Measurements from ENCODE around the gene STARD10. TPM values are rescaled to one million over a fixed set of nuclear protein-coding genes. Genes with fewer than 3 reads are reported as not detected.

STARD10 gene
- total RNA-seq, 4 donors from 2014 or later: 39.1 to 103 (median 71.1) TPM

DNA sequence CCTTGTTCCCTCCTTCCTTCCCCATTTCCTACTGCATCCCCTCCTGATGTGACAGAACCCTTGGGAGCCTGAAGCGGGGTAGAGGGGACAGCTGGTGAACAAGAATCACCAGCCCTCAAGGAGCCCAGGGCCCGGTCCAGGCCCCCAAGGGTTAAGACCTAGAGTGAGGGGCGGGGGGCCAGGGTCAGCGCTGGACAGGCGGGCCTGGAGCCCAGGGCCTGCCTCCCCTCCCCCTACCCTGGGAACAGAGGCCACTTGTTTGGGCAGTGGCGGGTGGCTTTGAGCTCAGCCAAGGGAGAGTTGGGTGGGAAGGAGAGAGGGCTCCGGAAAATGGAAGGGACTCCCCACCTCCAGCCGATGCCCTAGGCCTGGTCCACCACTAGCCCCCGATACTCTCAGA, 43.8 kb downstream of the STARD10 start:
- TF ChIP-seq POLR2A (IDR thresholded peaks at IDR 0.05) (no peak), CTCF (IDR thresholded peaks at IDR 0.05 in 4 of 5, conservative IDR thresholded peaks at IDR 0.05 in 1 of 5) (no peak)
- Histone ChIP-seq H3K4me3 (no peak overlapping the region), H3K36me3 (no peaks in the 10 kb centered on the region), H3K4me1 (peaks cover 12 to 18% of the 10 kb centered on the region in 2 donors), H3K27ac (no peak overlapping the region), H3K27me3 (no peaks in the 10 kb centered on the region), H3K9me3 (no peaks in the 10 kb centered on the region)
- DNase-seq (no peak), ATAC-seq (no peak)
- in situ Hi-C loops (cut with MboI; ENCODE audit: low sequenced_read_pairs in 4 of 4): no loop called here
- intact Hi-C loops (cut with DNase I; ENCODE audit: low total_unique reads): no loop called here

DNA sequence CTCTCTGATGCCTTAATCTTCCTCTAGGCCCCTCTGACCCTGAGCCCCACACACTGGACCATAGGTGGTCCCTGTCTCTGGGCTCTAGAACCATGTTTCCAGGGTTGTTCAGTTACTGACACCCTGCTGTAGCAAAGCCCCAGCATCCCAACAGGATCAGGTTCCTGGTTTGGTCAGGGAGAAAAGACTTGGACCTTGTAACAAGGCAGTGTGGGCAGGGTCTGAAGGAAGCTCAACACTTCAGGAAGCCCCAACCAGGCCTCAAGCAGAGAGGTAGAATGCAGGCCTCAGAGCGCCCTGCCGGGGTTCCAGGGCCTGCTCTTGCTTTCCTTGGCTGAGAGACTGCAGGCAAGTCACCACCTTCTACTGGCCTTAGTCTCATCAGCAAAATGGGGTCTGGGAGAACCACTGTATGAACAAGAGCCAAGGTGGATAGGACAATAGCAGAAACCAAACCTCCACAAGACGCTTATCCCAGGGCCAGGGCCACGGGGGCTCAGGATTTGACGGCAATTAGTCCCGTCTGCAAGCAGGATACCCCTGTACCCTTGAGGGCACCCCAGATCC, 46.5 kb downstream of the STARD10 start:
- peaks cover 4 to 8% of the 10 kb centered on the region in 2 donors for H3K4me1 ChIP-seq

DNA sequence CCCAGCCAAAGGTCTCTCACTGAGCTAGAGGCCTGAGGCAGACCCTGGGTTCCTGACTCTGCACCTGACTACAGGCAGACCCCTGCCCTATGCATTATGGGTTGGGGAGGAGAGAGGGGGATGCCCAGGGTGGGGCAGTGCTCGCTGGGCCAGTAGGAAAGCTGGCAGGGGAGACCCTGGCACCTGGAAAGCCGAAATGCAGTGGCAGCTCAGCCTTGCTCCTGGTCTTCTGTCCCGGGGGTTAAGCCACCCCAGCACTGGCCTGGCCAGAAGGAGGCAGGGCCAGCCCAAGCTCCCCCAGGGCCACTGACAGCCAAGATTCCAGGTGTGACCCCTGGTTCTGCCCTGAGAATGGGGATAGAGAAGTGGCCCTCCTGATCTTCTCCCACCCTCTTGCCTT, 47.0 kb downstream of the STARD10 start:
- H3K36me3 ChIP-seq: no peaks in the 10 kb centered on the region
- in situ Hi-C loops (cut with MboI; ENCODE audit: low sequenced_read_pairs in 4 of 4): no loop called here
- peaks cover 6 to 9% of the 10 kb centered on the region in 2 donors for H3K4me1 ChIP-seq
- DNase-seq (no peak), ATAC-seq (no peak)
- H3K27me3 ChIP-seq: no peaks in the 10 kb centered on the region
- H3K27ac ChIP-seq: no peak overlapping the region
- no peak for TF ChIP-seq POLR2A (IDR thresholded peaks at IDR 0.05)
- TF ChIP-seq CTCF (IDR thresholded peaks at IDR 0.05 in 4 of 5, conservative IDR thresholded peaks at IDR 0.05 in 1 of 5): no peak
- H3K4me3 ChIP-seq: no peak overlapping the region
- H3K9me3 ChIP-seq: no peaks in the 10 kb centered on the region
- intact Hi-C loops (cut with DNase I; ENCODE audit: low total_unique reads): no loop called here

More for the DNA sequence above, 46.5 kb downstream of the STARD10 start:
- Histone ChIP-seq H3K4me3 (no peak overlapping the region), H3K36me3 (no peaks in the 10 kb centered on the region), H3K27me3 (no peaks in the 10 kb centered on the region), H3K9me3 (no peaks in the 10 kb centered on the region), H3K27ac (no peak overlapping the region)
- no peak for DNase-seq
- TF ChIP-seq CTCF (IDR thresholded peaks at IDR 0.05 in 4 of 5, conservative IDR thresholded peaks at IDR 0.05 in 1 of 5): no peak
- no peak for TF ChIP-seq POLR2A (IDR thresholded peaks at IDR 0.05)
- in situ Hi-C loops (cut with MboI; ENCODE audit: low sequenced_read_pairs in 4 of 4) (no loop called here), intact Hi-C loops (cut with DNase I; ENCODE audit: low total_unique reads) (no loop called here)
- no peak for ATAC-seq

DNA sequence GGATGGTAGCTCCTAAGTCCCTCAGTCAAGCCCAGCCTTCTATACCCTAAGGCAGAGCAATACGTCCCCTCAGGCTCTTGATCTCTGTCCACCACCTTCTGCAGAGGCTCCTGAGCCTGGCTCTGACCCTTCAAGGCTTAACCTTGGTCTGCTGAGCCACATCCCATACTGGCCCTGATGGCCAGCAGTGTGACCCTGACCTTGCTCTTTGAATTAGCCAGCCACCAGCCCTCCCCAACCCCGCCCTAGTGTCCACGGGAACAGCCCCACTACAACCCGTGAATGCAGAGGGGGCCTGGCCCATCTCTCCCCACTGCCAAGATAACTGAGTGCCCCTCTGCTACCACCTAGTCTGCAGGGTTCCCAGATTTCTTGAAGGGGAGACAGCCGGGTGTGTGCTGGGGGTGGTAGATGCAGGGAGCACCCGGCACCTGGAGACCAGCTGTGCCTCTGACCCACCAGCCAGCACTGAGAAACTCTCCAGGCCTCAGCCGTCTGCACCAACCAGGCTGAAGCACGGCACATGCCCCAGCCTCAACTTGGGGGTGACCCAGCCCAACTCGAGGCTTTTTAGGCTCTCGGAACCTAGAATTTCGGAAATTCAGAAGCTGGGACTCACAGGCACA, 47.8 kb downstream of the STARD10 start:
- TF ChIP-seq CTCF (IDR thresholded peaks at IDR 0.05 in 4 of 5, conservative IDR thresholded peaks at IDR 0.05 in 1 of 5): no peak
- no peak for TF ChIP-seq POLR2A (IDR thresholded peaks at IDR 0.05)
- in situ Hi-C loops (cut with MboI; ENCODE audit: low sequenced_read_pairs in 4 of 4) (no loop called here), intact Hi-C loops (cut with DNase I; ENCODE audit: low total_unique reads) (no loop called here)
- H3K27ac ChIP-seq: no peak overlapping the region
- no peak for ATAC-seq
- H3K4me1 ChIP-seq: peaks cover 0 to 7% of the 10 kb centered on the region in 2 donors
- H3K4me3 ChIP-seq: no peak overlapping the region
- DNase-seq: no peak
- H3K9me3 ChIP-seq: no peaks in the 10 kb centered on the region
- no peaks in the 10 kb centered on the region for H3K27me3 ChIP-seq
- no peaks in the 10 kb centered on the region for H3K36me3 ChIP-seq

All from gastrocnemius medialis (tissue), 4 donors.